ENCODE data around the gene NCBP1. TPM values are rescaled to one million over a fixed set of nuclear protein-coding genes. Genes with fewer than 3 reads are reported as not detected.
A peak's percentile ranks its signal among the peaks of the same experiment; 100 is the strongest.

NCBP1 gene
- total and polyA plus RNA-seq, 7 experiments from 2014 or later, result 15.9 to 42.2 (median 35.6) TPM

GRCh38 chr9:97593960-97594359 is 39.7 kb upstream of the NCBP1 start:
- Histone ChIP-seq H3K27me3 (ENCODE audit: control insufficient read depth in 2 of 2, insufficient read depth in 2 of 2, low read length in 2 of 2) (no peaks in the 10 kb centered on the region), H3K4me3 (ENCODE audit: low read length) (no peak overlapping the region), H3K4me1 (ENCODE audit: control insufficient read depth in 2 of 2, insufficient read depth in 2 of 2, low read length in 2 of 2) (peaks cover 4% of the 10 kb centered on the region in 2 donors), H3K36me3 (ENCODE audit: control insufficient read depth in 2 of 3, insufficient read depth in 3 of 3, low read length in 3 of 3) (no peaks in the 10 kb centered on the region), H3K9me3 (ENCODE audit: control insufficient read depth in 2 of 3, low read length in 3 of 3) (no peaks in the 10 kb centered on the region), H3K27ac (ENCODE audit: low read depth, low read length) (no peak overlapping the region)
- intact Hi-C loops (cut with micrococcal nuclease), result no loop called here
- POLR2A ChIA-PET, result no interaction called here
- H3K36me3 Mint-ChIP-seq, result peaks cover 0 to 15% (median 4%) of the 10 kb centered on the region in 5 donors
- peaks cover 0 to 6% (median 0%) of the 10 kb centered on the region in 5 donors for H3K27me3 Mint-ChIP-seq
- peaks cover 6 to 8% (median 6%) of the 10 kb centered on the region in 7 donors for H3K4me1 Mint-ChIP-seq
- no peak for DNase-seq
- H3K9me3 Mint-ChIP-seq, result no peaks in the 10 kb centered on the region
- no peak overlapping the region for H3K27ac Mint-ChIP-seq
- CTCF ChIA-PET, result interaction anchor here (0.6 to 1.6 kb wide), 3 partner anchors 21 to 242 kb away, joined by 3 read pairs; no protein-coding TSS in a partner anchor
- no peak overlapping the region for H3K4me3 Mint-ChIP-seq
- ATAC-seq, result no peak

GRCh38 chr9:97594381-97594921 is 39.2 kb upstream of the NCBP1 start:
- intact Hi-C loops (cut with micrococcal nuclease), result no loop called here
- CTCF ChIA-PET, result interaction anchor here (0.7 kb wide), 1 partner anchor 23 kb away, joined by 3 read pairs; no protein-coding TSS in a partner anchor
- no peak overlapping the region for H3K27ac ChIP-seq (ENCODE audit: low read depth, low read length)
- H3K4me3 ChIP-seq (ENCODE audit: low read length), result no peak overlapping the region
- no peak overlapping the region for H3K27ac Mint-ChIP-seq
- peaks cover 6 to 9% (median 6%) of the 10 kb centered on the region in 7 donors for H3K4me1 Mint-ChIP-seq
- peaks cover 0 to 15% (median 4%) of the 10 kb centered on the region in 5 donors for H3K36me3 Mint-ChIP-seq
- H3K4me1 ChIP-seq (ENCODE audit: control insufficient read depth in 2 of 2, insufficient read depth in 2 of 2, low read length in 2 of 2), result peaks cover 4% of the 10 kb centered on the region in 2 donors
- H3K36me3 ChIP-seq (ENCODE audit: control insufficient read depth in 2 of 3, insufficient read depth in 3 of 3, low read length in 3 of 3), result no peaks in the 10 kb centered on the region
- no peak for ATAC-seq
- POLR2A ChIA-PET, result no interaction called here
- DNase-seq, result no peak
- no peak overlapping the region for H3K4me3 Mint-ChIP-seq
- H3K9me3 ChIP-seq (ENCODE audit: control insufficient read depth in 2 of 3, low read length in 3 of 3), result no peaks in the 10 kb centered on the region
- no peaks in the 10 kb centered on the region for H3K9me3 Mint-ChIP-seq
- no peaks in the 10 kb centered on the region for H3K27me3 ChIP-seq (ENCODE audit: control insufficient read depth in 2 of 2, insufficient read depth in 2 of 2, low read length in 2 of 2)
- H3K27me3 Mint-ChIP-seq, result peaks cover 0 to 6% (median 0%) of the 10 kb centered on the region in 5 donors

GRCh38 chr9:97596906-97597305 is 36.7 kb upstream of the NCBP1 start:
- H3K4me1 Mint-ChIP-seq, result peaks cover 6 to 9% (median 6%) of the 10 kb centered on the region in 7 donors
- DNase-seq (no peak), ATAC-seq (no peak)
- intact Hi-C loops (cut with micrococcal nuclease), result no loop called here
- Histone ChIP-seq H3K9me3 (ENCODE audit: control insufficient read depth in 2 of 3, low read length in 3 of 3) (no peaks in the 10 kb centered on the region), H3K4me1 (ENCODE audit: control insufficient read depth in 2 of 2, insufficient read depth in 2 of 2, low read length in 2 of 2) (peaks cover 4% of the 10 kb centered on the region in 2 donors), H3K27me3 (ENCODE audit: control insufficient read depth in 2 of 2, insufficient read depth in 2 of 2, low read length in 2 of 2) (no peaks in the 10 kb centered on the region), H3K27ac (ENCODE audit: low read depth, low read length) (no peak overlapping the region), H3K4me3 (ENCODE audit: low read length) (no peak overlapping the region), H3K36me3 (ENCODE audit: control insufficient read depth in 2 of 3, insufficient read depth in 3 of 3, low read length in 3 of 3) (peaks cover 0 to 19% (median 0%) of the 10 kb centered on the region in 3 experiments)
- H3K4me3 Mint-ChIP-seq, result no peak overlapping the region
- H3K27me3 Mint-ChIP-seq, result peaks cover 0 to 3% (median 0%) of the 10 kb centered on the region in 5 donors
- ChIA-PET POLR2A (no interaction called here), CTCF (interaction anchor here (1.4 to 2.5 kb wide), 2 partner anchors 128 to 186 kb away, joined by 5 to 13 read pairs; no protein-coding TSS in a partner anchor)
- H3K36me3 Mint-ChIP-seq, result peaks cover 0 to 16% (median 3%) of the 10 kb centered on the region in 5 donors
- no peaks in the 10 kb centered on the region for H3K9me3 Mint-ChIP-seq
- H3K27ac Mint-ChIP-seq, result peak overlapping the region in 1 of 9 donors; percentile 13

GRCh38 chr9:97598461-97599288 is 34.9 kb upstream of the NCBP1 start:
- Mint-ChIP-seq H3K9me3 (no peaks in the 10 kb centered on the region), H3K4me3 (peak overlapping the region in 9 of 10 donors; percentile 19 to 73 (median 60)), H3K4me1 (peaks cover 6 to 8% (median 6%) of the 10 kb centered on the region in 7 donors), H3K27ac (peak overlapping the region in 4 of 9 donors; percentile 4 to 49 (median 20)), H3K27me3 (peaks cover 0 to 2% (median 0%) of the 10 kb centered on the region in 5 donors), H3K36me3 (peaks cover 0 to 24% (median 5%) of the 10 kb centered on the region in 5 donors)
- DNase-seq, result peak; percentile 26 to 73 (median 67)
- H3K27me3 ChIP-seq (ENCODE audit: control insufficient read depth in 2 of 2, insufficient read depth in 2 of 2, low read length in 2 of 2), result no peaks in the 10 kb centered on the region
- POLR2A ChIA-PET, result interaction anchor here (0.6 to 1.6 kb wide), 3 partner anchors 35 to 742 kb away, joined by 3 to 5 read pairs (median 3); partner anchors contain the start of genes NCBP1 and TSTD2
- no peak overlapping the region for H3K4me3 ChIP-seq (ENCODE audit: low read length)
- no peak overlapping the region for H3K27ac ChIP-seq (ENCODE audit: low read depth, low read length)
- no peaks in the 10 kb centered on the region for H3K9me3 ChIP-seq (ENCODE audit: control insufficient read depth in 2 of 3, low read length in 3 of 3)
- H3K36me3 ChIP-seq (ENCODE audit: control insufficient read depth in 2 of 3, insufficient read depth in 3 of 3, low read length in 3 of 3), result peaks cover 0 to 37% (median under 1%) of the 10 kb centered on the region in 3 experiments
- intact Hi-C loops (cut with micrococcal nuclease), result loop anchor here (1.0 kb wide), 5 partner anchors 130 to 742 kb away; no protein-coding TSS in a partner anchor
- CTCF ChIA-PET, result interaction anchor here (0.5 to 2.5 kb wide), 26 partner anchors 13 to 1354 kb away, joined by 3 to 34 read pairs (median 4); partner anchors contain the start of genes NCBP1, TSTD2 and ZNF782
- ATAC-seq, result peak; percentile 93
- peaks cover 4% of the 10 kb centered on the region in 2 donors for H3K4me1 ChIP-seq (ENCODE audit: control insufficient read depth in 2 of 2, insufficient read depth in 2 of 2, low read length in 2 of 2)

- DNase-seq, result no peak
- Histone ChIP-seq H3K36me3 (ENCODE audit: control insufficient read depth in 2 of 3, insufficient read depth in 3 of 3, low read length in 3 of 3) (peaks cover 0 to 43% (median 6%) of the 10 kb centered on the region in 3 experiments), H3K27me3 (ENCODE audit: control insufficient read depth in 2 of 2, insufficient read depth in 2 of 2, low read length in 2 of 2) (no peaks in the 10 kb centered on the region), H3K4me1 (ENCODE audit: control insufficient read depth in 2 of 2, insufficient read depth in 2 of 2, low read length in 2 of 2) (peaks cover 4% of the 10 kb centered on the region in 2 donors), H3K27ac (ENCODE audit: low read depth, low read length) (no peak overlapping the region), H3K9me3 (ENCODE audit: control insufficient read depth in 2 of 3, low read length in 3 of 3) (no peaks in the 10 kb centered on the region), H3K4me3 (ENCODE audit: low read length) (no peak overlapping the region)
- ChIA-PET POLR2A (interaction anchor here (1.5 to 1.6 kb wide), 2 partner anchors 34 to 743 kb away, joined by 3 to 5 read pairs; partner anchors contain the start of genes NCBP1 and TSTD2), CTCF (interaction anchor here (0.5 to 2.5 kb wide), 20 partner anchors 12 to 1355 kb away, joined by 3 to 34 read pairs (median 4); partner anchors contain the start of genes NCBP1, TSTD2 and ZNF782)
- intact Hi-C loops (cut with micrococcal nuclease), result no loop called here
- Mint-ChIP-seq H3K9me3 (no peaks in the 10 kb centered on the region), H3K36me3 (peaks cover 0 to 25% (median 5%) of the 10 kb centered on the region in 5 donors), H3K27me3 (no peaks in the 10 kb centered on the region), H3K27ac (peak overlapping the region in 1 of 9 donors; percentile 22), H3K4me1 (peaks cover 6 to 8% (median 6%) of the 10 kb centered on the region in 7 donors), H3K4me3 (no peak overlapping the region)
- ATAC-seq, result no peak
These were observed 34.2 kb upstream of the NCBP1 start for GRCh38 chr9:97599314-97599846.

- intact Hi-C loops (cut with micrococcal nuclease), result no loop called here
- DNase-seq (no peak), ATAC-seq (no peak)
- no peaks in the 10 kb centered on the region for H3K9me3 Mint-ChIP-seq
- CTCF ChIA-PET, result interaction anchor here (0.6 to 1.3 kb wide), 2 partner anchors 199 to 721 kb away, joined by 3 to 4 read pairs; no protein-coding TSS in a partner anchor
- Histone ChIP-seq H3K4me3 (ENCODE audit: low read length) (no peak overlapping the region), H3K27ac (ENCODE audit: low read depth, low read length) (no peak overlapping the region), H3K36me3 (ENCODE audit: control insufficient read depth in 2 of 3, insufficient read depth in 3 of 3, low read length in 3 of 3) (peaks cover 0 to 56% (median 17%) of the 10 kb centered on the region in 3 experiments), H3K27me3 (ENCODE audit: control insufficient read depth in 2 of 2, insufficient read depth in 2 of 2, low read length in 2 of 2) (no peaks in the 10 kb centered on the region), H3K4me1 (ENCODE audit: control insufficient read depth in 2 of 2, insufficient read depth in 2 of 2, low read length in 2 of 2) (peaks cover 4% of the 10 kb centered on the region in 2 donors), H3K9me3 (ENCODE audit: control insufficient read depth in 2 of 3, low read length in 3 of 3) (no peaks in the 10 kb centered on the region)
- POLR2A ChIA-PET, result no interaction called here
- no peak overlapping the region for H3K27ac Mint-ChIP-seq
- no peak overlapping the region for H3K4me3 Mint-ChIP-seq
- H3K36me3 Mint-ChIP-seq, result peaks cover 3 to 38% (median 11%) of the 10 kb centered on the region in 5 donors
- H3K4me1 Mint-ChIP-seq, result peaks cover 6 to 8% (median 6%) of the 10 kb centered on the region in 7 donors
- no peaks in the 10 kb centered on the region for H3K27me3 Mint-ChIP-seq
These were observed 32.9 kb upstream of the NCBP1 start for GRCh38 chr9:97600531-97601227.
